Measurements from ENCODE around the gene BICC1.

The BICC1 gene

GRCh38 chr10:58781873-58782488, 269.3 kb downstream of the BICC1 start:
- TF ChIP-seq REST (IDR thresholded peaks at IDR 0.05; ENCODE audit: insufficient read depth in 1 of 2, low read depth in 2 of 2, low read length in 2 of 2): no peak
- TF ChIP-seq POLR2AphosphoS5 (IDR thresholded peaks at IDR 0.05; ENCODE audit: low read depth, low read length): no peak
- TF ChIP-seq TAF1 (IDR thresholded peaks at IDR 0.05; ENCODE audit: borderline replicate concordance, insufficient read depth, low read length): no peak
- no peak for TF ChIP-seq SIN3A (IDR thresholded peaks at IDR 0.05; ENCODE audit: borderline replicate concordance, insufficient read depth, low read length)
- TF ChIP-seq FOXP2 (optimal IDR thresholded peaks at IDR 0.05; ENCODE audit: borderline replicate concordance, extremely low read depth, extremely low read length, insufficient read depth): no peak

- no peak for TF ChIP-seq TAF1 (IDR thresholded peaks at IDR 0.05; ENCODE audit: borderline replicate concordance, insufficient read depth, low read length)
- TF ChIP-seq POLR2AphosphoS5 (IDR thresholded peaks at IDR 0.05; ENCODE audit: low read depth, low read length): no peak
- no peak for TF ChIP-seq FOXP2 (optimal IDR thresholded peaks at IDR 0.05; ENCODE audit: borderline replicate concordance, extremely low read depth, extremely low read length, insufficient read depth)
- no peak for TF ChIP-seq REST (IDR thresholded peaks at IDR 0.05; ENCODE audit: insufficient read depth in 1 of 2, low read depth in 2 of 2, low read length in 2 of 2)
- no peak for TF ChIP-seq SIN3A (IDR thresholded peaks at IDR 0.05; ENCODE audit: borderline replicate concordance, insufficient read depth, low read length)
Observed at GRCh38 chr10:58782876-58783851, 270.5 kb downstream of the BICC1 start.

GRCh38 chr10:58784361-58784760, 271.7 kb downstream of the BICC1 start:
- TF ChIP-seq TAF1 (IDR thresholded peaks at IDR 0.05; ENCODE audit: borderline replicate concordance, insufficient read depth, low read length) (no peak), SIN3A (IDR thresholded peaks at IDR 0.05; ENCODE audit: borderline replicate concordance, insufficient read depth, low read length) (no peak), POLR2AphosphoS5 (IDR thresholded peaks at IDR 0.05; ENCODE audit: low read depth, low read length) (no peak), REST (IDR thresholded peaks at IDR 0.05; ENCODE audit: insufficient read depth in 1 of 2, low read depth in 2 of 2, low read length in 2 of 2) (no peak), FOXP2 (optimal IDR thresholded peaks at IDR 0.05; ENCODE audit: borderline replicate concordance, extremely low read depth, extremely low read length, insufficient read depth) (no peak)

- TF ChIP-seq TAF1 (IDR thresholded peaks at IDR 0.05; ENCODE audit: borderline replicate concordance, insufficient read depth, low read length) (no peak), FOXP2 (optimal IDR thresholded peaks at IDR 0.05; ENCODE audit: borderline replicate concordance, extremely low read depth, extremely low read length, insufficient read depth) (no peak)
Observed at GRCh38 chr10:58785354-58785753, 272.7 kb downstream of the BICC1 start.

GRCh38 chr10:58791137-58791536, 278.5 kb downstream of the BICC1 start:
- TF ChIP-seq TAF1 (IDR thresholded peaks at IDR 0.05; ENCODE audit: borderline replicate concordance, insufficient read depth, low read length): no peak
- no peak for TF ChIP-seq POLR2AphosphoS5 (IDR thresholded peaks at IDR 0.05; ENCODE audit: low read depth, low read length)
- no peak for TF ChIP-seq REST (IDR thresholded peaks at IDR 0.05; ENCODE audit: insufficient read depth in 1 of 2, low read depth in 2 of 2, low read length in 2 of 2)
- no peak for TF ChIP-seq FOXP2 (optimal IDR thresholded peaks at IDR 0.05; ENCODE audit: borderline replicate concordance, extremely low read depth, extremely low read length, insufficient read depth)
- no peak for TF ChIP-seq SIN3A (IDR thresholded peaks at IDR 0.05; ENCODE audit: borderline replicate concordance, insufficient read depth, low read length)
